ENCODE results near the gene PTPRD. TPM values are rescaled to one million over a fixed set of nuclear protein-coding genes. Genes with fewer than 3 reads are reported as not detected.

Gene PTPRD
- total RNA-seq, 4 donors from 2014 or later, result 0.78 to 11.7 (median 1.6) TPM

GRCh38 chr9:8856396-8857067, 1756.3 kb downstream of the PTPRD start:
- DNase-seq (no peak), ATAC-seq (no peak)
- H3K36me3 ChIP-seq, result no peaks in the 10 kb centered on the region
- H3K27me3 ChIP-seq, result peaks cover 20 to 25% (median 23%) of the 10 kb centered on the region in 3 donors
- no peak overlapping the region for H3K27ac ChIP-seq
- in situ Hi-C loops (cut with MboI; ENCODE audit: low sequenced_read_pairs in 4 of 4), result no loop called here
- H3K9me3 ChIP-seq, result no peaks in the 10 kb centered on the region
- TF ChIP-seq, protein P1, sequence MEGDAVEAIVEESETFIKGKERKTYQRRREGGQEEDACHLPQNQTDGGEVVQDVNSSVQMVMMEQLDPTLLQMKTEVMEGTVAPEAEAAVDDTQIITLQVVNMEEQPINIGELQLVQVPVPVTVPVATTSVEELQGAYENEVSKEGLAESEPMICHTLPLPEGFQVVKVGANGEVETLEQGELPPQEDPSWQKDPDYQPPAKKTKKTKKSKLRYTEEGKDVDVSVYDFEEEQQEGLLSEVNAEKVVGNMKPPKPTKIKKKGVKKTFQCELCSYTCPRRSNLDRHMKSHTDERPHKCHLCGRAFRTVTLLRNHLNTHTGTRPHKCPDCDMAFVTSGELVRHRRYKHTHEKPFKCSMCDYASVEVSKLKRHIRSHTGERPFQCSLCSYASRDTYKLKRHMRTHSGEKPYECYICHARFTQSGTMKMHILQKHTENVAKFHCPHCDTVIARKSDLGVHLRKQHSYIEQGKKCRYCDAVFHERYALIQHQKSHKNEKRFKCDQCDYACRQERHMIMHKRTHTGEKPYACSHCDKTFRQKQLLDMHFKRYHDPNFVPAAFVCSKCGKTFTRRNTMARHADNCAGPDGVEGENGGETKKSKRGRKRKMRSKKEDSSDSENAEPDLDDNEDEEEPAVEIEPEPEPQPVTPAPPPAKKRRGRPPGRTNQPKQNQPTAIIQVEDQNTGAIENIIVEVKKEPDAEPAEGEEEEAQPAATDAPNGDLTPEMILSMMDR (IDR thresholded peaks at IDR 0.05 in 4 of 5, conservative IDR thresholded peaks at IDR 0.05 in 1 of 5), result no peak
- TF ChIP-seq POLR2A (IDR thresholded peaks at IDR 0.05), result no peak
- intact Hi-C loops (cut with DNase I; ENCODE audit: low total_unique reads), result no loop called here
- peak overlapping the region; percentile 48 to 55 (median 51) for H3K4me3 ChIP-seq
- peaks cover 4 to 9% of the 10 kb centered on the region in 2 donors for H3K4me1 ChIP-seq

GRCh38 chr9:8855046-8855445, 1757.8 kb downstream of the PTPRD start:
- Histone ChIP-seq H3K27ac (no peak overlapping the region), H3K36me3 (no peaks in the 10 kb centered on the region), H3K27me3 (peaks cover 20 to 25% (median 23%) of the 10 kb centered on the region in 3 donors), H3K4me3 (no peak overlapping the region), H3K4me1 (peaks cover 4 to 9% of the 10 kb centered on the region in 2 donors), H3K9me3 (no peaks in the 10 kb centered on the region)
- TF ChIP-seq POLR2A (IDR thresholded peaks at IDR 0.05), result no peak
- TF ChIP-seq, protein P1 (IDR thresholded peaks at IDR 0.05 in 4 of 5, conservative IDR thresholded peaks at IDR 0.05 in 1 of 5), result no peak
- intact Hi-C loops (cut with DNase I; ENCODE audit: low total_unique reads), result no loop called here
- in situ Hi-C loops (cut with MboI; ENCODE audit: low sequenced_read_pairs in 4 of 4), result no loop called here
- no peak for ATAC-seq
- no peak for DNase-seq

DNA sequence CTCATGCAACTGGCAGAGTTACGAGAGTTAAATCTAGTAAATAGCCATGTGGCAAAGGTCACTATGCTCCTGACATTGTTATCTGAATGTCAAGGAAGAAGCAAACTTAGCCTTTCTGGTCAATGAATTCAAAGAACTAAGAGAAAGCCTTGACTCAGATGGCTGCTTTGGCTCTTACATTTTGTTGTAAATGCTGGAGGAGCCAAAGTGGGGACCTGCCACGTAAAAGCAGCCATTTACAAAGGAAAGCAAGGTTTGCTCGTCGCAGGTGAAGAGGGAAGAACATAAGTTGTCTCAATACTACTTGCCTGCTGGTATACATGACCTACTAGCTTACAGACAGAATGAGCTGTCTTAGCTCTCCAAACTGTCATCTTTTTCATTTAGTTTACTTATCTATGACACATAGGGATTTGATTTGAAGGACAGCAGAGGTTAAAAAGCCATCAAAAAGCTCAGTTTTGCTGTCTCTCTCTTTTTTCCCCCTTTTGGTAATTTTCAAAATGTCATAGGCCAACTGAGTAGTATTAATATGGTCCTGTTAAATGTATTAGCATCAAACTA, 1760.4 kb downstream of the PTPRD start:
- no peak overlapping the region for H3K27ac ChIP-seq
- peaks cover 16 to 20% (median 19%) of the 10 kb centered on the region in 3 donors for H3K27me3 ChIP-seq
- H3K4me1 ChIP-seq, result peaks cover 0 to 9% of the 10 kb centered on the region in 2 donors
- H3K9me3 ChIP-seq, result no peaks in the 10 kb centered on the region
- TF ChIP-seq, protein P1 (IDR thresholded peaks at IDR 0.05 in 4 of 5, conservative IDR thresholded peaks at IDR 0.05 in 1 of 5), result no peak
- no peak for TF ChIP-seq POLR2A (IDR thresholded peaks at IDR 0.05)
- in situ Hi-C loops (cut with MboI; ENCODE audit: low sequenced_read_pairs in 4 of 4) (no loop called here), intact Hi-C loops (cut with DNase I; ENCODE audit: low total_unique reads) (no loop called here)
- ATAC-seq, result no peak
- no peaks in the 10 kb centered on the region for H3K36me3 ChIP-seq
- no peak overlapping the region for H3K4me3 ChIP-seq
- no peak for DNase-seq

DNA sequence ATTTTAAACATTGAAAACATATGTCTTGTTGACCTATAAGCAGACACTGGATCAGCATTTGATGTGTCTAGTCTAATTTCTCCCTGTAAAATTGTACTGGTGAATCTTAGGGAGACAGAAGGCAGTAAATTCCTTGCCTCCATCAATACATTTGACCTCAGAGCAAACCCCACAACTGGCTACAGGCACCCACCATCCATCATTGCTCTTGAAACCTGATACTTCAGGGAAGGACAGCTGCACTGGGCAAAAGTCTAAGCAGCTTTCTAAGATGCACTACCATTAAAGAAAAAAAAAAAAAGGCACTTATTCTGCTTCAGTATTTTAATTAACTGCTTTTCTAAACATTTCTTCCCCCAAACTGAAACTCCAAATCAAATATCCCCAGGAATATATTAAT, 1761.9 kb downstream of the PTPRD start:
- DNase-seq (no peak), ATAC-seq (no peak)
- no peaks in the 10 kb centered on the region for H3K4me1 ChIP-seq
- no peak overlapping the region for H3K27ac ChIP-seq
- intact Hi-C loops (cut with DNase I; ENCODE audit: low total_unique reads), result no loop called here
- H3K27me3 ChIP-seq, result peaks cover 7 to 14% (median 11%) of the 10 kb centered on the region in 3 donors
- H3K36me3 ChIP-seq, result no peaks in the 10 kb centered on the region
- in situ Hi-C loops (cut with MboI; ENCODE audit: low sequenced_read_pairs in 4 of 4), result no loop called here
- no peak overlapping the region for H3K4me3 ChIP-seq
- no peaks in the 10 kb centered on the region for H3K9me3 ChIP-seq
- TF ChIP-seq, protein P1 (IDR thresholded peaks at IDR 0.05 in 4 of 5, conservative IDR thresholded peaks at IDR 0.05 in 1 of 5), result no peak
- TF ChIP-seq POLR2A (IDR thresholded peaks at IDR 0.05), result no peak
